Psoas muscle (tissue), 8 donors: Measurements from ENCODE around the gene HSP90AB1. TPM values are rescaled to one million over a fixed set of nuclear protein-coding genes. Genes with fewer than 3 reads are reported as not detected.
A peak's percentile ranks its signal among the peaks of the same experiment; 100 is the strongest.

ENCODE experiments used
- ATAC-seq, 4 donors: fragments of 200-7000 bp; cut with Tn5 transposase; one replicate each; pipeline ENCODE4 v1.9.1; 2020; ENCODE audit warnings: moderate library complexity in 3 of 4, mild to moderate bottlenecking in 2 of 4
- DNase-seq, 2 donors: peaks; one replicate each; pipeline ENCODE4 v3.0.0-alpha.2; 2020
- H3K27ac ChIP-seq: fragments of 200-600 bp; one replicate; pipeline ENCODE4 v1.8.0; 2022
- H3K27me3 ChIP-seq, 3 donors: fragments of 200-600 bp in 1 of 3; one replicate each; pipeline versions ENCODE4 v1.6.1 to v1.8.0; 2013 to 2022; ENCODE audit warnings: low read length in 2 of 3, mild to moderate bottlenecking in 2 of 3, moderate library complexity in 1 of 3; ENCODE audit not compliant: insufficient read depth in 3 of 3
- H3K36me3 ChIP-seq, 2 donors: fragments of 200-600 bp in 1 of 2; one replicate each; pipeline versions ENCODE4 v1.6.1 to v1.8.0; 2013 to 2022; ENCODE audit warnings: low read depth in 1 of 2, mild to moderate bottlenecking in 1 of 2, moderate library complexity in 1 of 2; ENCODE audit not compliant: insufficient read depth in 1 of 2
- H3K4me1 ChIP-seq: fragments of 200-600 bp; one replicate; pipeline ENCODE4 v1.8.0; 2022
- H3K4me3 ChIP-seq: fragments of 200-600 bp; one replicate; pipeline ENCODE4 v1.8.0; 2022; ENCODE audit warnings: mild to moderate bottlenecking
- H3K9me3 ChIP-seq: fragments of 200-600 bp; one replicate; pipeline ENCODE4 v1.8.0; 2022
- WGBS, 3 donors: extraction: QIAGEN DNeasy Blood & Tissue Kit; methylation state at CpG; one replicate each; pipeline versions ENCODE4 v1.1.6 to v1.1.7; 2013; 5-methylcytosine and 5-hydroxymethylcytosine counted together
- intact Hi-C, 2 donors: fragments of 100-400 bp; cut with DNase I; formaldehyde crosslinking; loops; one replicate each; pipeline versions ENCODE4 v1.11.0 to v1.14.2; 2022
- polyA plus RNA-seq, 3 donors: library from polyadenylated mRNA; stranded (reverse); fragments of 200-250 nt; gene quantifications; one replicate each; pipeline ENCODE4 v1.2.3, GENCODE V29; 2013
- total RNA-seq, 4 donors: library from RNA; stranded (reverse); fragmentation: NEBNext Ultra II Directional in 2 of 4; extraction: Animal tissue kit (Norgen Biotek cat#: 25700) in 2 of 4; gene quantifications; one replicate each; pipeline versions ENCODE4 v1.2.1 to v1.2.4, GENCODE V29; 2021 to 2023
- TF ChIP-seq, protein P1 (sequence below): fragments of 200-600 bp; IDR thresholded peaks from one replicate; pipeline ENCODE4 v1.8.0; 2022; ENCODE audit warnings: antibody characterized with exemption
- donor health status: healthy with polysubstance abuse.
- donor health status: DM: no; HTN: no; CAD: no; lungs with moderate emphysema.
- donor health status: Bipolar disorder and iron deficiency.
- donor health status: healthy.
- donor health status: DM: yes; HTN: yes; CAD: no.
- donor health status: DM: no; HTN: no; CAD: no.
- donor health status: DM: no; HTN: no; CAD: no.
- donor health status: DM: yes; HTN: yes; CAD: no.

HSP90AB1 gene
- total and polyA plus RNA-seq, 7 donors = 743 to 1,595 (median 1,150) TPM

DNA sequence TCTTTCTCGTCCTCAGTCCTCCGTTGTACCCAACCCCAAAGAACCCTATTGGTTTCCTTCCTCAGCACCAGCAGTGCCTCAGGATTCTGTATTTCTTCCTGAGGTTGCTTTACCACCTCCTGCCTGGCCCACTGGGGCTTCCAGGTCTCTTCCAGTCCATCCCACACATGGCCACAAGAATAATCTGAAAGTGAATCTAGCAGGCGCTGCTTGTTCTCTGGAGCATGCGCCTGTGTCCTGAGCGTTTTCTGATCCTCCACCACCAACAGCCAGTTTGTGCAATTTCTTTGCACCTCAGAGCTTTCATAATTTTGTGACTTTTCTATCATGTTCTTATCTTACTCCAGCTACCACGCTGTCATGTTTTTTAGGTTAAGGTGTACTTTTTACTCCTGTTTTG lies 11.6 kb upstream of the HSP90AB1 start:
- Histone ChIP-seq H3K9me3 (no peaks in the 10 kb centered on the region), H3K36me3 (peaks cover 2 to 32% of the 10 kb centered on the region in 2 donors), H3K27me3 (no peaks in the 10 kb centered on the region), H3K4me1 (peaks cover 42% of the 10 kb centered on the region), H3K27ac (peak overlapping the region; percentile 96), H3K4me3 (no peak overlapping the region)
- TF ChIP-seq, protein P1, sequence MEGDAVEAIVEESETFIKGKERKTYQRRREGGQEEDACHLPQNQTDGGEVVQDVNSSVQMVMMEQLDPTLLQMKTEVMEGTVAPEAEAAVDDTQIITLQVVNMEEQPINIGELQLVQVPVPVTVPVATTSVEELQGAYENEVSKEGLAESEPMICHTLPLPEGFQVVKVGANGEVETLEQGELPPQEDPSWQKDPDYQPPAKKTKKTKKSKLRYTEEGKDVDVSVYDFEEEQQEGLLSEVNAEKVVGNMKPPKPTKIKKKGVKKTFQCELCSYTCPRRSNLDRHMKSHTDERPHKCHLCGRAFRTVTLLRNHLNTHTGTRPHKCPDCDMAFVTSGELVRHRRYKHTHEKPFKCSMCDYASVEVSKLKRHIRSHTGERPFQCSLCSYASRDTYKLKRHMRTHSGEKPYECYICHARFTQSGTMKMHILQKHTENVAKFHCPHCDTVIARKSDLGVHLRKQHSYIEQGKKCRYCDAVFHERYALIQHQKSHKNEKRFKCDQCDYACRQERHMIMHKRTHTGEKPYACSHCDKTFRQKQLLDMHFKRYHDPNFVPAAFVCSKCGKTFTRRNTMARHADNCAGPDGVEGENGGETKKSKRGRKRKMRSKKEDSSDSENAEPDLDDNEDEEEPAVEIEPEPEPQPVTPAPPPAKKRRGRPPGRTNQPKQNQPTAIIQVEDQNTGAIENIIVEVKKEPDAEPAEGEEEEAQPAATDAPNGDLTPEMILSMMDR = no peak
- intact Hi-C loops = loop anchor here in 1 of 2 donors (2.0 kb wide), 1 partner anchor 62 kb away; no protein-coding TSS in a partner anchor
- WGBS, 3 donors = 55 to 81% (median 59%) methylated on average over 6 of the region's 6 CpGs
- ATAC-seq (no peak), DNase-seq (no peak)

DNA sequence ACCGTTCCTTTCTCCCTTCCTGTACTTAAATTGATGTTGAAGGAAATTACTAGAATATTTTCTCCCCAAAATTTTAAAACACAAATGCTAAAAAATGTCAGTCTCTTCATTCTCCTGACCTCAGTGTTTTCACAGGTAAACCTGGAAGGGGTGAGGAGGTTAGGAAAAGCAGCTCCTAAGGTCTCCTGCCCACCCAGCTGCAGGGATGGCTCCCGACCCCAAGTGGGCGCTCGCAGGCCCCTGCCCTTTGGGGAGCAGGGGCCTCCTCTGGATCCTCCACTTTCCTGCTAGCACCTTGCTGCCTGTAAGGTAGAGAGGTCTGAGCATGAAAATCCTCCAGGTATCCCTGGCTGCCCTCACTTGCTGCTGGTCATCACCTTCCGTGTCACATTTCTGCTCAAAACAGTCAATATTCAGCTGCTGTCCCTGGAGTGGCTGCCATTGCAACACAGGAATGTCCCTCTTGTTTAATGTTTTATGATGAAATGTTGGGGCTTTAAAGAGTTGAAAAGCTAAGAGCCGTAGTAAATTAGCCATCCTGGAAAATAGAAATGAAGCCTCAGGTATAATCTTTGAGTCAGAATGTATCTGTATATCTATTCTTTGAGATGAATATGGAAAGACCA lies 10.9 kb upstream of the HSP90AB1 start:
- intact Hi-C loops = loop anchor here in 1 of 2 donors (2.0 kb wide), 1 partner anchor 63 kb away; no protein-coding TSS in a partner anchor
- TF ChIP-seq, protein P1 = no peak
- Histone ChIP-seq H3K27ac (peak overlapping the region; percentile 96), H3K4me1 (peaks cover 41% of the 10 kb centered on the region), H3K27me3 (no peaks in the 10 kb centered on the region), H3K9me3 (no peaks in the 10 kb centered on the region), H3K4me3 (no peak overlapping the region), H3K36me3 (peaks cover 2 to 24% of the 10 kb centered on the region in 2 donors)
- no peak for ATAC-seq
- no peak for DNase-seq
- 84 to 93% (median 87%) methylated on average over 6 of the region's 6 CpGs for WGBS, 3 donors

DNA sequence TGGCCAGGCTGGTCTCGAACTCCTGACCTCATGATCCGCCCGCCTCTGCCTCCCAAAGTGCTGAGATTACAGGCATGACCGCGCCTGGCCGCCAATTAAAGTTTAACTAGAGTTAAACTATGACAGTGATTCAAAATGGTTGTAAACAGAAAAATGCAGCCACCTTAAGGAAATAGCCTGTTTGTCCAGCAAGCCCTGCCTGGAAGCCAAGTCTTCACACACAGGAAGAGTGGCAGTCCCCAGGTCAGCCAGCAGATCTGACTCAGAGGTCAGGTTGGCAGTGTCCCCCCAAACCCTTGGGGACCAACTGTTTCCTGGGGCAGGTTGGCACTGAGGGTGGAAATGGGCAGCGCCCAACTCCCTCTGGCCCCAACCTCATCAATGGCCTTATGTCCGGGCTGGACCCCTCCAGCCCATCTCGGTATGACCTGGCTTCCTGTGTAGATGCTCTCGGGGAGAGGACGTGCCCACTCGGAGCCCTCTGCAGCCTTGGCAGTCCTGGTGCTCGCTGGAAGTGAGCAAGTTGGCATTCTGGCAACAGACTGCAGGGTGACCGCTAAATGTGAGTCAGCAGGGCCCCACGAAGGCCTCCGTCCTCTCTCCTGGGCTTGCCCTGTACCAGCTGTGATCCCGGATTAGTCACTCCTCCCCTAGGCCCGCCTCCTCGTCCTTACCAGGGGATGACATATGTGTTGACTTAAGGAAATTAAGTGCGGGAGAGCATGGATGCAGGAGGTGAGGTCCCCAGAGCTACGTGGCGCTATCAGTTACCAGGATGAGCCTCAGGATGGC lies 9.7 kb upstream of the HSP90AB1 start:
- TF ChIP-seq, protein P1 = no peak
- Histone ChIP-seq H3K27ac (peak overlapping the region; percentile 96), H3K9me3 (no peaks in the 10 kb centered on the region), H3K36me3 (peaks cover 2 to 12% of the 10 kb centered on the region in 2 donors), H3K4me3 (peak overlapping the region; percentile 69), H3K4me1 (peaks cover 41% of the 10 kb centered on the region), H3K27me3 (no peaks in the 10 kb centered on the region)
- ATAC-seq (peak; percentile 87 to 92 (median 88)), DNase-seq (peak; percentile 91 to 96)
- intact Hi-C loops = no loop called here
- 19 to 24% (median 21%) methylated on average over 22 of the region's 22 CpGs for WGBS, 3 donors

DNA sequence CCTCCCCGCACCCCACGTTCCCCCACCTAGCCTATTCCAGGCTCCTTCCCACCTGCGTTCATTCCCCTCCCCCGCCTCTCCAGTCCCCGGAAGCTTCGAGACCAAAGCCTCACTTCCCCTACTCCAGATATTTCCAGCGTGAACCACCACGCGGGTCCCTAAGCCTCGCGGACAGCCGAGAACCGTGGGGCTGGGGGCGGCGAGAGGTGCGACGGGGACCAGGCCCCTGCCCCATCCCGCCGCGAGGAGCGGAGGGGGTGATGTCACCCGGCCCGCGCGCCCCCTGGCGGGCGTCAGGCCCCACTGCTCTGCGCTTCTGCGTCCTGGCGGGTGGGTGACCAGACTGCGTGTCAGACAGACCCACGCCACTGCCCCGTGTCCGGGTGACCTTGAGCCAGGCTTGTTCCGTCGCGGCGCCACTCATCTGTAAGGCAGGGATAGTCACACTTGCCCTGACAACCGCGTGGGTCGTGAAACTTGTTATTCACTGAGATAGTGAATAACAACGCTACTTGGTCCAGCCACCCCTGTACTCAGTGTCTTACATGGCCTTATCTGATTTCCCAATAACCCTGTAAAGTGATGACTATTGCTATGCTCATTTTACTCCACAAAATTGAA lies 9.0 kb upstream of the HSP90AB1 start:
- Histone ChIP-seq H3K4me3 (peak overlapping the region; percentile 69), H3K36me3 (peaks cover 0 to 5% of the 10 kb centered on the region in 2 donors), H3K9me3 (no peaks in the 10 kb centered on the region), H3K27me3 (no peaks in the 10 kb centered on the region), H3K27ac (peak overlapping the region; percentile 96), H3K4me1 (peaks cover 36% of the 10 kb centered on the region)
- peak; percentile 78 to 85 (median 83) for ATAC-seq
- peak; percentile 88 to 92 for DNase-seq
- intact Hi-C loops = no loop called here
- TF ChIP-seq, protein P1 = peak; percentile 97
- 1 to 4% (median 2%) methylated on average over 35 to 42 of the region's 42 CpGs for WGBS, 3 donors
